22Rv1 (cell line): ENCODE measurements around the gene C5orf52.
A peak's percentile ranks its signal among the peaks of the same experiment; 100 is the strongest.
"Not testable (repeated sequence)": the region's sequence is repeated elsewhere in the genome, so short reads cannot be mapped to it uniquely, and the experiment has no call there.

Experiments used
- H3K27ac ChIP-seq: fragments of 450-650 bp; 2 replicates; pipeline ENCODE4 v1.5.1; 2017
- CTCF ChIP-seq: fragments of 450-650 bp; IDR thresholded peaks from 2 replicates; pipeline ENCODE4 v1.5.1; 2017; ENCODE audit warnings: mild to moderate bottlenecking
- ZFX ChIP-seq: fragments of 450-650 bp; IDR thresholded peaks from 2 replicates; pipeline ENCODE4 v1.6.1; 2017; ENCODE audit warnings: antibody characterized with exemption, borderline replicate concordance

C5orf52 gene

DNA sequence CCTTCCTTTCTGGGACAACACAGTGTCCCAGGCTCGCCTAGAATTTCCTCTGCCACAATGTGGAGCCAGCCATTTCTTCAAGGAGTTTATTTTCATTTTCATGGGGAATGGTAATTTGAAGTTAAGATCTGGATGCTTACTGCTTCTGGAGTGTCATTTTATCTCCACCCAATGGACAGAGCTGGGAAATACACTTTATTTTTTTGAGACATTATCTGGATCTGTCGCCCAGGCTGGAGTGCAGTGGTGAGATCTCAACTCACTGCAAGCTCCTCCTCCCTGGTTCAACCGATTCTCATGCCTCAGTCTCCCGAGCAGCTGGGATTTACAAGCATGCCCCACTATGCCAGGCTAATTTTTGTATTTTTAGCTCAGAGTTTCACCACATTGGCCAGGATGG, 47.2 kb downstream of the C5orf52 start:
- peak; percentile 63 for TF ChIP-seq CTCF
- TF ChIP-seq ZFX = no peak
- H3K27ac ChIP-seq = no peak overlapping the region

GRCh38 chr5:157719245-157719644, 47.9 kb downstream of the C5orf52 start:
- no peak overlapping the region for H3K27ac ChIP-seq
- no peak for TF ChIP-seq CTCF
- TF ChIP-seq ZFX = no peak

GRCh38 chr5:157721159-157721558, 49.8 kb downstream of the C5orf52 start:
- H3K27ac ChIP-seq = no peak overlapping the region
- TF ChIP-seq ZFX (no peak), CTCF (no peak)

DNA sequence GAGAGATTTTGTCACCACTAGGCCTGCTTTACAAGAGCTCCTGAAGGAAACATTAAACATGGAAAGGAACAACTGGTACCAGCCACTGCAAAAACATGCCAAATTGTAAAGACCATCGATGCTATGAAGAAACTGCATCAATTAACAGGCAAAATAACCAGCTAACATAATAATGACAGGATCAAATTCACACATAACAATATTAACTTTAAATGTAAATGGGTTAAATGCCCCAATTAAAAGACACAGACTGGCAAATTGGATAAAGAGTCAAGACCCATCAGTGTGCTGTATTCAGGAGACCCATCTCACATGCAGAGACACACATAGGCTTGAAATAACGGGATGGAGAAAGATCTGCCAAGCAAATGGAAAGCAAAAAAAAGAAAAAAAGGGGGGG, 51.6 kb downstream of the C5orf52 start:
- not testable (repeated sequence) for H3K27ac ChIP-seq

DNA sequence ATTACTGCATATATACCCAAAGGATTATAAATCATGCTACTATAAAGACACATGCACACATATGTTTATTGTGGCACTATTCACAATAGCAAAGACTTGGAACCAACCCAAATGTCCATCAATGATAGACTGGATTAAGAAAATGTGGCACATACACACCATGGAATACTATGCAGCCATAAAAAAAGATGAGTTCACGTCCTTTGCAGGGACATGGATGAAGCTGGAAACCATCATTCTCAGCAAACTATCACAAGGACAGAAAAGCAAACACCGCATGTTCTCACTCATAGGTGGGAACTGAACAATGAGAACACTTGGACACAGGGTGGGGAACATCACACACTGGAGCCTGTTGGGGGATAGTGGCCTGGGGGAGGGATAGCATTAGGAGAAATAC, 55.3 kb downstream of the C5orf52 start:
- H3K27ac ChIP-seq = not testable (repeated sequence)

- not testable (repeated sequence) for H3K27ac ChIP-seq
Measured at GRCh38 chr5:157727858-157728257, 56.5 kb downstream of the C5orf52 start.
